ENCODE results near the gene F10.

DNA sequence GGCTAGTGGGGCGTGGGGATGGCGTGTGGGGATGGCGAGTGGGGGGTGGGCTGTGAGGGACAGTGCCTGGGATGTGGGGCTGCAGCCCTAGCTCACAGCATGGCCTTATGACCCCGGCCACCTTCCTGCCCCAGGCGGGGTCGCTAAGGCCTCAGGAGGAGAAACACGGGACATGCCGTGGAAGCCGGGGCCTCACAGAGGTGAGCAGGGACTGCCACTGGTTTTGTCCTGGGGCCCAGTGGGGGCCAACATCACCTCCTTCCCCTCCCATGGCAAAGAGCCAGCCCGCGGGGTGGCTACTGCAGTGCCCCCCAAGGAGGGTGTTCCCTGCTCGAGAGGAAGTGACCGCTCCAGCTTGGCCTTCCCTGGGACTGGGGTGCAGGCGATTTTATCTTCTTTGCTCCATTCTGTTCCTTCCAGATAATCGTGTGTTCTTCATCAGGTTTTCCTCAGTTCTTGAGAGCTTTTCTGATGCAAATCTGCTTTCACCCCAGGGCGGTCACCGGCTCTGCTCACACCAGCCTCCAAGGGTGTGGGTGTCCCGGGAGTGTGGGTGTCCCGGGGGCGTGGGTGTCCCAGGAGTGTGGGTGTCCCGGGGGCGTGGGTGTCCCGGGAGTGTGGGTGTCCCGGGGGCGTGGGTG is 15.8 kb upstream of the F10 start:
- TF ChIP-seq, protein P1, sequence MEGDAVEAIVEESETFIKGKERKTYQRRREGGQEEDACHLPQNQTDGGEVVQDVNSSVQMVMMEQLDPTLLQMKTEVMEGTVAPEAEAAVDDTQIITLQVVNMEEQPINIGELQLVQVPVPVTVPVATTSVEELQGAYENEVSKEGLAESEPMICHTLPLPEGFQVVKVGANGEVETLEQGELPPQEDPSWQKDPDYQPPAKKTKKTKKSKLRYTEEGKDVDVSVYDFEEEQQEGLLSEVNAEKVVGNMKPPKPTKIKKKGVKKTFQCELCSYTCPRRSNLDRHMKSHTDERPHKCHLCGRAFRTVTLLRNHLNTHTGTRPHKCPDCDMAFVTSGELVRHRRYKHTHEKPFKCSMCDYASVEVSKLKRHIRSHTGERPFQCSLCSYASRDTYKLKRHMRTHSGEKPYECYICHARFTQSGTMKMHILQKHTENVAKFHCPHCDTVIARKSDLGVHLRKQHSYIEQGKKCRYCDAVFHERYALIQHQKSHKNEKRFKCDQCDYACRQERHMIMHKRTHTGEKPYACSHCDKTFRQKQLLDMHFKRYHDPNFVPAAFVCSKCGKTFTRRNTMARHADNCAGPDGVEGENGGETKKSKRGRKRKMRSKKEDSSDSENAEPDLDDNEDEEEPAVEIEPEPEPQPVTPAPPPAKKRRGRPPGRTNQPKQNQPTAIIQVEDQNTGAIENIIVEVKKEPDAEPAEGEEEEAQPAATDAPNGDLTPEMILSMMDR (IDR thresholded peaks at IDR 0.05) = no peak
- TF ChIP-seq POLR2A (IDR thresholded peaks at IDR 0.05) = no peak
